HCT116 (cell line): ENCODE results near the gene UCN. TPM values are rescaled to one million over a fixed set of nuclear protein-coding genes. Genes with fewer than 3 reads are reported as not detected.

ENCODE experiments used
- ATAC-seq: fragments of 200-7000 bp; cut with Tn5 transposase; 2 replicates; pipeline ENCODE4 v1.9.1; 2020; ENCODE audit warnings: mild to moderate bottlenecking, moderate library complexity
- BruUV-seq: library from RNA; stranded (reverse); fragments of 400-500 nt; replicated peaks from 2 replicates; lab custom pipeline; 2021; lab: Mats Ljungman, UMichigan
- CTCF ChIA-PET: fragments of 300-600 bp; sonication (Branson Sonifier 250); formaldehyde crosslinking; loops from one replicate; lab custom pipeline; 2021; ENCODE audit warnings: antibody characterized with exemption; lab: Charles Lee
- POLR2A ChIA-PET: fragments of 300-600, 350-600 bp; sonication (Branson Sonifier 250); formaldehyde crosslinking; loops from one replicate; lab custom pipeline; 2021; ENCODE audit warnings: antibody characterized with exemption; lab: Charles Lee
- RAD21 ChIA-PET, 2 experiments: fragments of 300-600 bp; sonication (Branson Sonifier 250); formaldehyde crosslinking; loops; one replicate each; lab custom pipeline; 2023; ENCODE audit warnings: low total read pairs in 2 of 2; ENCODE audit not compliant: uncharacterized antibody in 2 of 2, unreplicated experiment in 2 of 2, low non-redundant PET in 1 of 2; lab: Charles Lee
- DNase-seq: peaks from one replicate; pipeline ENCODE4 v3.0.0-alpha.2; 2010; ENCODE audit warnings: low read depth, low spot score
- H2AFZ ChIP-seq: fragments of 200-600 bp; shearing (Covaris generic), sonication (generic); 2 replicates; pipeline ENCODE4 v1.6.1; 2017; ENCODE audit warnings: low read depth, mixed run types, mixed read lengths, antibody characterized with exemption, low read length; ENCODE audit not compliant: poor library complexity, severe bottlenecking
- H3K27ac ChIP-seq: 2 replicates; pipeline ENCODE4 v1.5.1; 2012; ENCODE audit warnings: low read depth, low read length
- H3K27me3 ChIP-seq: fragments of 200-600 bp; sonication (generic); 2 replicates; pipeline ENCODE4 v1.6.1; 2016; ENCODE audit warnings: mixed run types, low read length, mixed read lengths; ENCODE audit not compliant: insufficient read depth
- H3K36me3 ChIP-seq, 2 experiments: fragments of 200-500 bp in 1 of 2; fragments of 200-600 bp in 1 of 2; sonication (Bioruptor generic) in 1 of 2; sonication (generic) in 1 of 2; 2 replicates each; pipeline versions ENCODE4 v1.5.1 to v1.6.1; 2014 to 2016; ENCODE audit warnings: low read length in 2 of 2, inconsistent platforms in 1 of 2, mixed read lengths in 1 of 2, mixed run types in 1 of 2; ENCODE audit not compliant: insufficient read depth in 2 of 2, control insufficient read depth in 1 of 2
- H3K4me1 ChIP-seq, 2 experiments: fragments of 200-600 bp in 1 of 2; sonication (generic) in 1 of 2; 2 replicates each; pipeline versions ENCODE4 v1.5.1 to v1.6.1; 2012 to 2017; ENCODE audit warnings: low read length in 2 of 2, inconsistent platforms in 1 of 2, mild to moderate bottlenecking in 1 of 2, mixed read lengths in 1 of 2, mixed run types in 1 of 2, moderate library complexity in 1 of 2; ENCODE audit not compliant: insufficient read depth in 2 of 2, control insufficient read depth in 1 of 2
- H3K4me2 ChIP-seq: fragments of 200-600 bp; sonication (generic); 2 replicates; pipeline ENCODE4 v1.6.1; 2017; ENCODE audit warnings: mixed run types, low read length, mixed read lengths
- H3K4me3 ChIP-seq, 2 experiments: fragments of 200-600 bp in 1 of 2; sonication (generic) in 1 of 2; replicated peaks in 1 of 2; 2 replicates each; pipeline ENCODE4 v1.5.1; 2011 to 2016; ENCODE audit warnings: low read length in 2 of 2, control low read depth in 1 of 2, low read depth in 1 of 2, mild to moderate bottlenecking in 1 of 2, mixed read lengths in 1 of 2, mixed run types in 1 of 2
- H3K79me2 ChIP-seq: fragments of 200-600 bp; sonication (generic); 2 replicates; pipeline ENCODE4 v1.6.1; 2017; ENCODE audit warnings: mild to moderate bottlenecking, mixed run types, low read length, moderate library complexity, mixed read lengths; ENCODE audit not compliant: insufficient read depth
- H3K9ac ChIP-seq: fragments of 200-600 bp; sonication (generic); 2 replicates; pipeline ENCODE4 v1.6.1; 2016; ENCODE audit warnings: low read length, mixed read lengths
- H3K9me2 ChIP-seq: fragments of 200-600 bp; sonication (generic), shearing (Covaris generic); 2 replicates; pipeline ENCODE4 v1.6.1; 2017; ENCODE audit warnings: mixed run types, mild to moderate bottlenecking, moderate library complexity; ENCODE audit not compliant: insufficient read depth
- H3K9me3 ChIP-seq, 2 experiments: fragments of 200-500 bp in 1 of 2; fragments of 200-600 bp in 1 of 2; sonication (Bioruptor generic) in 1 of 2; sonication (generic) in 1 of 2; 2 replicates each; pipeline ENCODE4 v1.6.1; 2014 to 2017; ENCODE audit warnings: low read length in 2 of 2, mixed read lengths in 2 of 2, inconsistent platforms in 1 of 2, low read depth in 1 of 2, mild to moderate bottlenecking in 1 of 2, mixed run types in 1 of 2, moderate library complexity in 1 of 2; ENCODE audit not compliant: control insufficient read depth in 1 of 2, insufficient read depth in 1 of 2
- H4K20me1 ChIP-seq: fragments of 200-600 bp; sonication (generic), shearing (Covaris generic); 2 replicates; pipeline ENCODE4 v1.6.1; 2017; ENCODE audit warnings: mixed run types, mild to moderate bottlenecking, moderate library complexity; ENCODE audit not compliant: insufficient read depth
- CBX3 ChIP-seq: IDR thresholded peaks from 2 replicates; pipeline ENCODE4 v1.6.1; 2012; ENCODE audit warnings: low read depth
- CEBPB ChIP-seq: IDR thresholded peaks from 2 replicates; pipeline ENCODE4 v1.6.1; 2012; ENCODE audit warnings: low read depth
- EGR1 ChIP-seq: IDR thresholded peaks from 2 replicates; pipeline ENCODE4 v1.6.1; 2012; ENCODE audit warnings: low read depth
- ELF1 ChIP-seq: IDR thresholded peaks from 2 replicates; pipeline ENCODE4 v1.6.1; 2012; ENCODE audit warnings: low read depth, borderline replicate concordance
- EZH2 ChIP-seq: fragments of 200-600 bp; sonication (generic); IDR thresholded peaks from 2 replicates; pipeline ENCODE4 v1.6.1; 2017; ENCODE audit warnings: antibody characterized with exemption, mixed run types
- EZH2phosphoT487 ChIP-seq: fragments of 200-600 bp; IDR thresholded peaks from 2 replicates; pipeline ENCODE4 v1.6.1; 2018; ENCODE audit warnings: antibody characterized with exemption, borderline replicate concordance
- FOSL1 ChIP-seq: IDR thresholded peaks from 2 replicates; pipeline ENCODE4 v1.6.1; 2012; ENCODE audit warnings: low read depth
- JUND ChIP-seq: IDR thresholded peaks from 2 replicates; pipeline ENCODE4 v1.6.1; 2012
- POLR2A ChIP-seq: IDR thresholded peaks from 2 replicates; pipeline ENCODE4 v1.7.0; 2011; ENCODE audit warnings: borderline replicate concordance; ENCODE audit not compliant: insufficient read depth, insufficient read length; ENCODE audit errors: extremely low read depth
- POLR2AphosphoS5 ChIP-seq: IDR thresholded peaks from 2 replicates; pipeline ENCODE4 v1.6.1; 2011; ENCODE audit warnings: mild to moderate bottlenecking, low read depth, low read length, moderate library complexity
- RAD21 ChIP-seq: IDR thresholded peaks from 2 replicates; pipeline ENCODE4 v1.6.1; 2012; ENCODE audit warnings: low read depth, mild to moderate bottlenecking
- SIN3A ChIP-seq: IDR thresholded peaks from 2 replicates; pipeline ENCODE4 v1.6.1; 2012; ENCODE audit warnings: low read depth
- SRF ChIP-seq: IDR thresholded peaks from 2 replicates; pipeline ENCODE4 v1.6.1; 2012; ENCODE audit warnings: low read depth
- TCF7L2 ChIP-seq: IDR thresholded peaks from 2 replicates; pipeline ENCODE4 v1.7.0; 2011; ENCODE audit warnings: borderline replicate concordance, inconsistent platforms; ENCODE audit not compliant: insufficient read depth, insufficient read length; ENCODE audit errors: extremely low read depth
- YY1 ChIP-seq: IDR thresholded peaks from 2 replicates; pipeline ENCODE4 v1.6.1; 2011; ENCODE audit warnings: low read length, low read depth, moderate library complexity, mild to moderate bottlenecking; ENCODE audit not compliant: insufficient replicate concordance; ENCODE audit errors: extremely low read depth
- ZFX ChIP-seq: fragments of 450-650 bp; IDR thresholded peaks from 2 replicates; pipeline ENCODE4 v1.6.1; 2017
- ZNF274 ChIP-seq: fragments of 200-500 bp; sonication (Bioruptor generic); IDR thresholded peaks from 2 replicates; pipeline ENCODE4 v1.6.1; 2014; ENCODE audit warnings: mild to moderate bottlenecking, low read depth, low read length, inconsistent platforms
- intact Hi-C: fragments of 100-400 bp; cut with micrococcal nuclease; formaldehyde crosslinking; loops from 2 replicates; pipeline ENCODE4 v1.10.0; 2022
- total RNA-seq: library from RNA; stranded (reverse); gene quantifications from one replicate; pipeline ENCODE4 v1.2.1, GENCODE V29; 2021; ENCODE audit not compliant: unreplicated experiment
- TF ChIP-seq, protein P1 (sequence below): IDR thresholded peaks from 2 replicates; pipeline ENCODE4 v1.6.1; 2012
- TF ChIP-seq, protein P2 (sequence below): IDR thresholded peaks from 2 replicates; pipeline ENCODE4 v1.6.1; 2012
- TF ChIP-seq, protein P3 (sequence below): IDR thresholded peaks from 2 replicates; pipeline ENCODE4 v1.6.1; 2011; ENCODE audit warnings: mild to moderate bottlenecking, low read length, moderate library complexity; ENCODE audit not compliant: insufficient replicate concordance; ENCODE audit errors: extremely low read depth

UCN gene
- total RNA-seq, 1 experiment from 2014 or later: 8.0 TPM

DNA sequence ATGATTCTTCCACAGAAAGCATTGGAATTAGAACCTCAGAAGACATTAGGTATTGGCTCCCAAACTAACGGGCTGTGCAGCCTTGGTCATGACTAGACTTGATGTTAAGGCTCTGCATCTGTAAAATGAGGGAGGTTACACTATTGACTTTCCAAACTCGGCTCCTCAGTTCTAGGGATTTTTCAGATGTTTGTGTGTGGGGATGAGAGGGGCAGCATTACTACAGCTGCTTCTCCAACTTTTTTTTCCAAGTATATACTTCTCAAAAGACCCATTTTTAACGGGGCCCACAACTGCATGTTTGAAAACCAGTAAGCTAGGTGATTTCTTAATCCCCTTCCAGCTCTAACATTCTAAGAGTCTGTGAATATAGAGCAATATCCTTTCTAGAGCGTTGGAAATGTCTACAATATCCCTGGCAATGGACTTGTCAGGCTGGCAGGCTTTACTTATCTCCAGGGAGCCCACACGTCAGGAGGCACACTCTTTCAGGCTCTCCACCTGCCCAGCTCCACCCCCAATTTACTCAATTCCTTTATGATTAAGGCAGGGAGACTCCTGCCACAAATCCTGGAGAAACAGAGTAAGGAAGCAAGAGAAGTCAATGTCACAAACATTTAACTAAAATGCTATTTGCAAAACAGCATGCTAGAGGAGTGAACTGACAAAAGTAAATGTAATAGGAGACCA lies 15.5 kb upstream of the UCN start (continued):
- TF ChIP-seq CEBPB: no peak
- TF ChIP-seq CBX3: no peak
- TF ChIP-seq, protein P1, sequence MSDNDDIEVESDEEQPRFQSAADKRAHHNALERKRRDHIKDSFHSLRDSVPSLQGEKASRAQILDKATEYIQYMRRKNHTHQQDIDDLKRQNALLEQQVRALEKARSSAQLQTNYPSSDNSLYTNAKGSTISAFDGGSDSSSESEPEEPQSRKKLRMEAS: no peak
- TF ChIP-seq YY1: no peak
- no peak for TF ChIP-seq ELF1
- TF ChIP-seq POLR2A: no peak
- TF ChIP-seq EGR1: no peak
- TF ChIP-seq JUND: no peak
- TF ChIP-seq, all 23 proteins: peak for 0

DNA sequence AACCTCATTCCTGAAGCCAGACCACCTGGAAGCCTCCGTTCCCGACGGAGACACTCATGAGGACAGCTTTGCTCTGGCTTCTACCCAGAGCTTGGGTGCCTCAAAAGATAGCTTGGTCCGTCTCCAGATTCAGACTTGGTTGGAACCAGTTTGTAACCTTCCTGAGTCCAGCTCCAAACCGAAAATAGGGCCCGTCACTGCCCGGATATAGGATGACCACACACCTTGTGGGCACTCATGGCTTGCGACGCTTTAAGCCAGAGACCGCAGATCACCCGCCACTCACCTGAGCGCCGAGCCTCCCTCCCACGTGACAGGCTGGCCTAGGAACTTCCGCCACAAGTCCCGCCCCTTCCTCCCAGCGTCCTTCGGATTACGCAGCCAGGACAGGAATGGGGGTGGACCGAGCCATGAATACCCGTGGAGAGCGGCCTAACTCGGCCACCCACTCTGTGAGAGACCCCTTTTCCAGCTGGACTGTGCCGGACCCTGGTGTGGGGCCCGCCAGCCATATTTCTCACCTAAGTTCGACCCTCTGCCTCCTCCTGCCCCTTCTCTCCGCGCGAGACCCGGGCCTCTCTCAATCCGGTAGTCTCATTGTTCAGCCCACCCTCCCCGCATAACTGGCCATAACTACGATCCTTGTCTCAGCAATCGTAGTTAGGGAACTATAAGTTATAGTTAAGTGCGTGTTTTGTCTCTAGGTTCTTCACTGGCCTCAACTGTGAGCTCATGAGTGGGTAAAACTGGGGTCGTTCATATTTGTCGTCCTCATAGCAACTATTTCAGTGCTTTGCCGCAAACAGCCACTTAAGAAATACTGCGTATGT lies 14.7 kb upstream of the UCN start, which contains the start of gene MPV17:
Gene MPV17, minus strand, starts transcription at position 332 of the 830 bp plus-strand sequence. CDS start 580 bp downstream, outside the sequence.
- no peaks in the 10 kb centered on the region for H3K9me2 ChIP-seq
- no peaks in the 10 kb centered on the region for H4K20me1 ChIP-seq
- DNase-seq: peak; percentile 88
- no peaks in the 10 kb centered on the region for H3K27me3 ChIP-seq
- peak within 1 kb of the TSS; percentile 87 for H3K4me2 ChIP-seq
- peak within 1 kb of the TSS; percentile 92 for H3K9ac ChIP-seq
- ChIA-PET POLR2A (interaction anchor here (1.3 kb wide), 1 partner anchor 47 kb away, joined by 4 read pairs; the partner anchor contains the start of gene EIF2B4), CTCF (interaction anchor here (1.2 to 1.3 kb wide), 2 partner anchors 20 to 43 kb away, joined by 4 to 5 read pairs; no protein-coding TSS in a partner anchor), RAD21 (no interaction called here)
- H3K4me3 ChIP-seq: peak within 1 kb of the TSS; percentile 85 to 90
- ATAC-seq: peak; percentile 82
- peaks cover 4 to 9% of the 10 kb centered on the region in 2 experiments; a peak in 2 of 4 replicates for H3K36me3 ChIP-seq
- H3K79me2 ChIP-seq: peaks cover 15% of the 10 kb centered on the region
- BruUV-seq: TSS peak; percentile 93
- H3K4me1 ChIP-seq: peaks cover 24 to 40% of the 10 kb centered on the region in 2 experiments
- H2AFZ ChIP-seq: no peak within 1 kb of the TSS
- H3K27ac ChIP-seq: peak within 1 kb of the TSS; percentile 90
- intact Hi-C loops: loop anchor here (1.0 to 5.0 kb wide), 3 partner anchors 34 to 61 kb away; partner anchors contain the start of genes EIF2B4, SLC30A3 and SNX17
- H3K9me3 ChIP-seq: no peaks in the 10 kb centered on the region
- no peak for TF ChIP-seq TCF7L2
- TF ChIP-seq SRF: no peak
- peak; percentile 62 for TF ChIP-seq YY1
- no peak; the same call in 1 of the 2 replicates for TF ChIP-seq CEBPB
- no peak for TF ChIP-seq ZNF274
- TF ChIP-seq ZFX: peak; percentile 79
- no peak for TF ChIP-seq FOSL1
- TF ChIP-seq RAD21: no peak
- peak; percentile 83 for TF ChIP-seq SIN3A
- TF ChIP-seq POLR2A: peak; percentile 84
- TF ChIP-seq, protein P2, sequence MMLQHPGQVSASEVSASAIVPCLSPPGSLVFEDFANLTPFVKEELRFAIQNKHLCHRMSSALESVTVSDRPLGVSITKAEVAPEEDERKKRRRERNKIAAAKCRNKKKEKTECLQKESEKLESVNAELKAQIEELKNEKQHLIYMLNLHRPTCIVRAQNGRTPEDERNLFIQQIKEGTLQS: no peak
- TF ChIP-seq POLR2AphosphoS5: peak; percentile 96
- TF ChIP-seq EGR1: peak; percentile 57; the same call in 1 of the 2 replicates
- no peak for TF ChIP-seq EZH2
- TF ChIP-seq, protein P3, sequence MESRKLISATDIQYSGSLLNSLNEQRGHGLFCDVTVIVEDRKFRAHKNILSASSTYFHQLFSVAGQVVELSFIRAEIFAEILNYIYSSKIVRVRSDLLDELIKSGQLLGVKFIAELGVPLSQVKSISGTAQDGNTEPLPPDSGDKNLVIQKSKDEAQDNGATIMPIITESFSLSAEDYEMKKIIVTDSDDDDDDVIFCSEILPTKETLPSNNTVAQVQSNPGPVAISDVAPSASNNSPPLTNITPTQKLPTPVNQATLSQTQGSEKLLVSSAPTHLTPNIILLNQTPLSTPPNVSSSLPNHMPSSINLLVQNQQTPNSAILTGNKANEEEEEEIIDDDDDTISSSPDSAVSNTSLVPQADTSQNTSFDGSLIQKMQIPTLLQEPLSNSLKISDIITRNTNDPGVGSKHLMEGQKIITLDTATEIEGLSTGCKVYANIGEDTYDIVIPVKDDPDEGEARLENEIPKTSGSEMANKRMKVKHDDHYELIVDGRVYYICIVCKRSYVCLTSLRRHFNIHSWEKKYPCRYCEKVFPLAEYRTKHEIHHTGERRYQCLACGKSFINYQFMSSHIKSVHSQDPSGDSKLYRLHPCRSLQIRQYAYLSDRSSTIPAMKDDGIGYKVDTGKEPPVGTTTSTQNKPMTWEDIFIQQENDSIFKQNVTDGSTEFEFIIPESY: peak; percentile 43
- no peak for TF ChIP-seq JUND
- TF ChIP-seq ELF1: no peak; the same call in 1 of the 2 replicates
- no peak for TF ChIP-seq EZH2phosphoT487
- TF ChIP-seq, protein P1: peak; percentile 95
